CD14-positive monocyte (primary cell): Measurements from ENCODE around the gene MACROH2A1. TPM values are rescaled to one million over a fixed set of nuclear protein-coding genes. Genes with fewer than 3 reads are reported as not detected.

ENCODE experiments used
- DNase-seq, 3 donors: peaks; one replicate each; pipeline ENCODE4 v3.0.0-alpha.2; 2011 to 2022
- H2AFZ ChIP-seq: 2 replicates; pipeline ENCODE4 v1.6.0; 2012; ENCODE audit warnings: mild to moderate bottlenecking, low read depth, low read length, inconsistent platforms; ENCODE audit not compliant: insufficient read depth, poor library complexity, severe bottlenecking
- H3K27ac ChIP-seq, 2 donors: 1 replicate in 1 of 2; 2 replicates in 1 of 2; pipeline ENCODE4 v1.5.1; 2012 to 2013; ENCODE audit warnings: low read length in 2 of 2, control low read depth in 1 of 2, inconsistent platforms in 1 of 2, low read depth in 1 of 2, mild to moderate bottlenecking in 1 of 2
- H3K27me3 ChIP-seq, 2 donors: one replicate each; pipeline versions ENCODE4 v1.6.0 to v1.6.1; 2011 to 2013; ENCODE audit warnings: low read length in 2 of 2; ENCODE audit not compliant: control insufficient read depth in 2 of 2, insufficient read depth in 2 of 2
- H3K36me3 ChIP-seq, 2 donors: replicated peaks in 1 of 2; 1 replicate in 1 of 2; 2 replicates in 1 of 2; pipeline versions ENCODE4 v1.5.1 to v1.6.1; 2012 to 2013; ENCODE audit warnings: low read length in 2 of 2, control low read depth in 1 of 2, inconsistent platforms in 1 of 2, mild to moderate bottlenecking in 1 of 2; ENCODE audit not compliant: insufficient read depth in 2 of 2, control insufficient read depth in 1 of 2
- H3K4me1 ChIP-seq, 2 donors: 1 replicate in 1 of 2; 2 replicates in 1 of 2; pipeline versions ENCODE4 v1.5.1 to v1.6.1; 2012 to 2013; ENCODE audit warnings: low read length in 2 of 2, control low read depth in 1 of 2, inconsistent platforms in 1 of 2, mild to moderate bottlenecking in 1 of 2, moderate library complexity in 1 of 2; ENCODE audit not compliant: insufficient read depth in 2 of 2, control insufficient read depth in 1 of 2
- H3K4me2 ChIP-seq: replicated peaks from 2 replicates; pipeline ENCODE3; 2012; ENCODE audit warnings: low read length, moderate library complexity, mild to moderate bottlenecking; ENCODE audit not compliant: poor library complexity, severe bottlenecking; ENCODE audit errors: extremely low read depth
- H3K4me3 ChIP-seq, 3 experiments: fragments of 200-600 bp in 1 of 3; sonication (generic) in 1 of 3; replicated peaks in 1 of 3; 1 replicate in 2 of 3; 2 replicates in 1 of 3; pipeline ENCODE4 v1.5.1; 2011 to 2013; ENCODE audit warnings: low read length in 3 of 3, mild to moderate bottlenecking in 3 of 3, control low read depth in 2 of 3, low read depth in 2 of 3, inconsistent platforms in 1 of 3, moderate library complexity in 1 of 3
- H3K79me2 ChIP-seq: 2 replicates; pipeline ENCODE4 v1.6.0; 2012; ENCODE audit warnings: mild to moderate bottlenecking, control low read depth, inconsistent platforms, low read length, moderate library complexity; ENCODE audit not compliant: insufficient read depth
- H3K9ac ChIP-seq: 2 replicates; pipeline ENCODE4 v1.6.0; 2017; ENCODE audit warnings: low read length, mild to moderate bottlenecking; ENCODE audit not compliant: insufficient read depth, poor library complexity, severe bottlenecking
- H3K9me3 ChIP-seq, 2 donors: replicated peaks in 1 of 2; 1 replicate in 1 of 2; 2 replicates in 1 of 2; pipeline versions ENCODE4 v1.5.1 to v1.6.1; 2012 to 2013; ENCODE audit warnings: low read length in 2 of 2, control low read depth in 1 of 2; ENCODE audit not compliant: control insufficient read depth in 1 of 2, insufficient read depth in 1 of 2
- H4K20me1 ChIP-seq: 2 replicates; pipeline ENCODE4 v1.6.0; 2012; ENCODE audit warnings: mild to moderate bottlenecking, low read length, control low read depth, moderate library complexity; ENCODE audit not compliant: insufficient read depth
- H3K27ac Mint-ChIP-seq, 7 donors: one replicate each; pipeline ENCODE4 v1.8.0; 2020; ENCODE audit warnings: mild to moderate bottlenecking in 7 of 7, mixed read lengths in 7 of 7, moderate library complexity in 6 of 7, inconsistent platforms in 2 of 7
- H3K27me3 Mint-ChIP-seq, 3 donors: one replicate each; pipeline ENCODE4 v1.8.0; 2021 to 2022; ENCODE audit warnings: low read depth in 3 of 3, mild to moderate bottlenecking in 3 of 3, mixed read lengths in 3 of 3, moderate library complexity in 3 of 3, inconsistent platforms in 1 of 3
- H3K36me3 Mint-ChIP-seq, 2 donors: one replicate each; pipeline ENCODE4 v1.8.0; 2020; ENCODE audit warnings: mixed read lengths in 2 of 2, inconsistent platforms in 1 of 2, mild to moderate bottlenecking in 1 of 2
- H3K4me1 Mint-ChIP-seq: one replicate; pipeline ENCODE4 v1.8.0; 2020; ENCODE audit warnings: mild to moderate bottlenecking, mixed read lengths
- H3K4me3 Mint-ChIP-seq, 2 donors: one replicate each; pipeline ENCODE4 v1.8.0; 2020; ENCODE audit warnings: mild to moderate bottlenecking in 2 of 2, mixed read lengths in 2 of 2, moderate library complexity in 1 of 2
- H3K9me3 Mint-ChIP-seq, 7 donors: one replicate each; pipeline ENCODE4 v1.8.0; 2020 to 2022; ENCODE audit warnings: mixed read lengths in 7 of 7, mild to moderate bottlenecking in 6 of 7, moderate library complexity in 6 of 7, inconsistent platforms in 2 of 7
- CTCF ChIP-seq: fragments of 200-600 bp; IDR thresholded peaks from one replicate; pipeline ENCODE4 v1.8.0; 2022; ENCODE audit warnings: antibody characterized with exemption, mild to moderate bottlenecking
- WGBS: methylation state at CpG from one replicate; pipeline ENCODE4 v1.1.5; 2013; ENCODE audit warnings: missing lambda C conversion rate; ENCODE audit not compliant: insufficient coverage; 5-methylcytosine and 5-hydroxymethylcytosine counted together
- intact Hi-C, 2 donors: fragments of 100-400 bp; cut with micrococcal nuclease; formaldehyde crosslinking; loops; one replicate each; pipeline versions ENCODE4 v1.15.0 to v1.15.1; 2023
- polyA plus RNA-seq, 3 donors: library from polyadenylated mRNA; depleted of rRNA in 1 of 3; unstranded in 2 of 3; stranded (reverse) in 1 of 3; fragments of 300-500 nt in 2 of 3; fragments of >200 nt in 1 of 3; fragmentation: Illumina TruSeq in 2 of 3; gene quantifications; 1 replicate in 2 of 3; 2 replicates in 1 of 3; pipeline ENCODE4 v1.2.3, GENCODE V29; 2012 to 2021

Gene MACROH2A1
- polyA plus RNA-seq, 3 donors = 352 to 443 (median 440) TPM

- peaks cover 40% of the 10 kb centered on the region for H4K20me1 ChIP-seq
- peak overlapping the region; percentile 92 for H3K4me2 ChIP-seq
- H3K4me1 ChIP-seq = peaks cover 65 to 66% of the 10 kb centered on the region in 2 donors
- Mint-ChIP-seq H3K4me1 (peaks cover 65% of the 10 kb centered on the region), H3K9me3 (peaks cover 0 to 2% (median 0%) of the 10 kb centered on the region in 7 donors), H3K27me3 (no peaks in the 10 kb centered on the region), H3K27ac (peak overlapping the region; percentile 94 to 99 (median 97)), H3K36me3 (peaks cover 15 to 23% of the 10 kb centered on the region in 2 donors), H3K4me3 (peak overlapping the region; percentile 92 to 96)
- H3K9ac ChIP-seq = peak overlapping the region; percentile 96
- no peaks in the 10 kb centered on the region for H3K36me3 ChIP-seq
- peaks cover 80% of the 10 kb centered on the region for H3K79me2 ChIP-seq
- H3K27ac ChIP-seq = peak overlapping the region; percentile 96
- H2AFZ ChIP-seq = no peak overlapping the region
- no peak for DNase-seq
- TF ChIP-seq CTCF = no peak
- H3K4me3 ChIP-seq = peak overlapping the region; percentile 79 to 96 (median 96)
- WGBS = under 1% methylated on average over 43 of the region's 43 CpGs
- no peaks in the 10 kb centered on the region for H3K27me3 ChIP-seq
- H3K9me3 ChIP-seq = no peaks in the 10 kb centered on the region
- intact Hi-C loops = loop anchor here (2.0 to 5.0 kb wide), 4 partner anchors 14 to 59 kb away; no protein-coding TSS in a partner anchor
These were observed 724 bp downstream of the MACROH2A1 start for GRCh38 chr5:135398160-135398854.

- peak overlapping the region; percentile 92 to 96 for H3K4me3 Mint-ChIP-seq
- Histone ChIP-seq H3K27ac (peak overlapping the region; percentile 96), H4K20me1 (peaks cover 47% of the 10 kb centered on the region), H3K9me3 (no peaks in the 10 kb centered on the region), H3K36me3 (no peaks in the 10 kb centered on the region), H3K27me3 (no peaks in the 10 kb centered on the region), H3K4me1 (peaks cover 77 to 79% of the 10 kb centered on the region in 2 donors), H3K4me2 (peak overlapping the region; percentile 92), H3K4me3 (peak overlapping the region; percentile 79 to 96 (median 96)), H2AFZ (no peak overlapping the region), H3K79me2 (peaks cover 90% of the 10 kb centered on the region), H3K9ac (peak overlapping the region; percentile 96)
- intact Hi-C loops = loop anchor here (5.0 kb wide), 3 partner anchors 35 to 60 kb away; no protein-coding TSS in a partner anchor
- peaks cover 77% of the 10 kb centered on the region for H3K4me1 Mint-ChIP-seq
- TF ChIP-seq CTCF = no peak
- H3K27ac Mint-ChIP-seq = peak overlapping the region; percentile 94 to 99 (median 97)
- peaks cover 0 to 3% (median 0%) of the 10 kb centered on the region in 7 donors for H3K9me3 Mint-ChIP-seq
- H3K27me3 Mint-ChIP-seq = no peaks in the 10 kb centered on the region
- H3K36me3 Mint-ChIP-seq = peaks cover 24 to 33% of the 10 kb centered on the region in 2 donors
- DNase-seq = no peak
- WGBS = no CpG with 5 or more reads among the region's 5 CpGs
These were observed 1.9 kb downstream of the MACROH2A1 start for GRCh38 chr5:135397084-135397483.
